ENCODE results near the gene SHISA9.

Gene SHISA9

GRCh38 chr16:13077816-13078215, 176.4 kb downstream of the SHISA9 start:
- no peak for TF ChIP-seq CTCF (IDR thresholded peaks at IDR 0.05; ENCODE audit: extremely low read depth, missing control alignments)
- no peak for DNase-seq (ENCODE audit: low spot score)

GRCh38 chr16:13080531-13080930, 179.1 kb downstream of the SHISA9 start:
- TF ChIP-seq CTCF (IDR thresholded peaks at IDR 0.05; ENCODE audit: extremely low read depth, missing control alignments) = no peak
- no peak for DNase-seq (ENCODE audit: low spot score)

- DNase-seq (ENCODE audit: low spot score) = no peak
- no peak for TF ChIP-seq CTCF (IDR thresholded peaks at IDR 0.05; ENCODE audit: extremely low read depth, missing control alignments)
Observed at GRCh38 chr16:13081825-13082331, 180.5 kb downstream of the SHISA9 start.

- TF ChIP-seq CTCF (IDR thresholded peaks at IDR 0.05; ENCODE audit: extremely low read depth, missing control alignments) = no peak
- no peak for DNase-seq (ENCODE audit: low spot score)
Observed at GRCh38 chr16:13083681-13084080, 182.3 kb downstream of the SHISA9 start.

- no peak for TF ChIP-seq CTCF (IDR thresholded peaks at IDR 0.05; ENCODE audit: extremely low read depth, missing control alignments)
- no peak for DNase-seq (ENCODE audit: low spot score)
Observed at GRCh38 chr16:13084331-13084730, 182.9 kb downstream of the SHISA9 start.

GRCh38 chr16:13093661-13094060, 192.3 kb downstream of the SHISA9 start:
- no peak for TF ChIP-seq CTCF (IDR thresholded peaks at IDR 0.05; ENCODE audit: extremely low read depth, missing control alignments)
- no peak for DNase-seq (ENCODE audit: low spot score)

GRCh38 chr16:13095061-13095460, 193.7 kb downstream of the SHISA9 start:
- no peak for DNase-seq (ENCODE audit: low spot score)
- no peak for TF ChIP-seq CTCF (IDR thresholded peaks at IDR 0.05; ENCODE audit: extremely low read depth, missing control alignments)

Measured in GM20000 (cell line).